ENCODE results near the gene EVX2. TPM values are rescaled to one million over a fixed set of nuclear protein-coding genes. Genes with fewer than 3 reads are reported as not detected.

Gene EVX2
- total and polyA plus RNA-seq, 2 of the 4 experiments (the other 2 are of a cell fraction): not detected

- H3K9ac ChIP-seq (ENCODE audit: low read depth, low read length): no peak overlapping the region
- no peaks in the 10 kb centered on the region for H3K79me1 ChIP-seq (ENCODE audit: low read depth in 1 of 2, low read length in 2 of 2)
- no peaks in the 10 kb centered on the region for H3K9me1 ChIP-seq (ENCODE audit: insufficient read depth, low read length)
- BruUV-seq (replicated peaks): no TSS peak
- peaks cover 6% of the 10 kb centered on the region for H3K9me3 ChIP-seq (ENCODE audit: control insufficient read depth, insufficient read depth, low read length)
- no peak overlapping the region for H2BK5ac ChIP-seq (ENCODE audit: low read depth, low read length, poor library complexity, severe bottlenecking)
- no peak overlapping the region for H4K91ac ChIP-seq (ENCODE audit: insufficient read depth, low read depth, low read length)
- H2BK15ac ChIP-seq (ENCODE audit: low read depth, low read length): no peak overlapping the region
- ChIA-PET POLR2A (ENCODE audit: unreplicated experiment) (no interaction called here), CTCF (interaction anchor here (0.7 to 1.0 kb wide), 2 partner anchors 22 to 853 kb away, joined by 3 to 4 read pairs; no protein-coding TSS in a partner anchor)
- H3K4ac ChIP-seq (ENCODE audit: low read depth, low read length): no peak overlapping the region
- ATAC-seq (ENCODE audit: low read depth) (peak; percentile 18; the same call in 1 of the 2 replicates), DNase-seq (no peak)
- no peak overlapping the region for H3K4me3 ChIP-seq (ENCODE audit: insufficient read depth, low read depth, low read length)
- H3K23ac ChIP-seq (ENCODE audit: low read depth, low read length): no peak overlapping the region
- no peak overlapping the region for H2BK120ac ChIP-seq (ENCODE audit: low read depth, low read length)
- peaks cover 95% of the 10 kb centered on the region for H3K27me3 ChIP-seq (ENCODE audit: control insufficient read depth, insufficient read depth, low read length)
- no peaks in the 10 kb centered on the region for H3K36me3 ChIP-seq (ENCODE audit: control insufficient read depth, insufficient read depth, low read length)
- H2AFZ ChIP-seq (replicated peaks; ENCODE audit: low read length, poor library complexity): no peak overlapping the region
- H3K56ac ChIP-seq (ENCODE audit: extremely low read depth, insufficient read depth, low read length): no peak overlapping the region
- in situ Hi-C loops (cut with MboI; ENCODE audit: low sequenced_read_pairs): no loop called here
- H3K18ac ChIP-seq (ENCODE audit: low read depth, low read length): no peak overlapping the region
- H4K8ac ChIP-seq (ENCODE audit: low read depth in 2 of 2, low read length in 2 of 2): no peak overlapping the region
- dilution Hi-C loops (cut with HindIII; ENCODE audit: low sequenced_read_pairs, unreplicated experiment): no loop called here
- no peak overlapping the region for H4K5ac ChIP-seq (ENCODE audit: low read depth, low read length)
- no peak overlapping the region for H3K14ac ChIP-seq (replicated peaks; ENCODE audit: low read depth, low read length)
- intact Hi-C loops (cut with micrococcal nuclease): no loop called here
- H2BK20ac ChIP-seq (ENCODE audit: low read depth, low read length): no peak overlapping the region
- H2AK9ac ChIP-seq (replicated peaks; ENCODE audit: low read depth, low read length, poor library complexity): no peak overlapping the region
- H3K4me2 ChIP-seq (ENCODE audit: low read depth, low read length): peak overlapping the region; percentile 58; the same call in 1 of the 2 replicates
- no peak overlapping the region for H2AK5ac ChIP-seq (ENCODE audit: low read depth, low read length)
- 0% methylated on average over 16 of the region's 56 CpGs; no CpG with 5 or more reads in 1 of the 2 experiments for whole genome bisulfite sequencing, 2 experiments (ENCODE audit: extremely low coverage in 2 of 2, insufficient read length in 1 of 2)
- no peak overlapping the region for H3K27ac ChIP-seq (ENCODE audit: insufficient read depth, low read length)
- no peaks in the 10 kb centered on the region for H3K4me1 ChIP-seq (ENCODE audit: control insufficient read depth, insufficient read depth, low read length)
- H4K20me1 ChIP-seq (ENCODE audit: insufficient read depth, low read length): no peaks in the 10 kb centered on the region
- TF ChIP-seq MAFK (IDR thresholded peaks at IDR 0.05; ENCODE audit: low read depth, low read length) (no peak), NFE2L2 (IDR thresholded peaks at IDR 0.05; ENCODE audit: low read depth, low read length) (no peak), MXI1 (IDR thresholded peaks at IDR 0.05; ENCODE audit: borderline replicate concordance, low read depth, low read length) (no peak), RAD21 (IDR thresholded peaks at IDR 0.05; ENCODE audit: low read length) (no peak), SMC3 (IDR thresholded peaks at IDR 0.05; ENCODE audit: low read depth, low read length) (no peak), BHLHE40 (IDR thresholded peaks at IDR 0.05; ENCODE audit: low read depth, low read length) (no peak), FOS (IDR thresholded peaks at IDR 0.05; ENCODE audit: low read depth, low read length) (no peak), USF2 (IDR thresholded peaks at IDR 0.05; ENCODE audit: low read depth, low read length) (no peak), MAZ (IDR thresholded peaks at IDR 0.05; ENCODE audit: borderline replicate concordance, low read depth, low read length) (no peak), CEBPB (IDR thresholded peaks at IDR 0.05; ENCODE audit: low read depth, low read length) (no peak), RCOR1 (IDR thresholded peaks at IDR 0.05; ENCODE audit: insufficient replicate concordance, low read length) (no peak), POLR2A (IDR thresholded peaks at IDR 0.05; ENCODE audit: low read depth, low read length) (no peak), ELK1 (IDR thresholded peaks at IDR 0.05; ENCODE audit: borderline replicate concordance, low read depth, low read length) (no peak), CHD1 (IDR thresholded peaks at IDR 0.05; ENCODE audit: low read depth, low read length) (no peak), RFX5 (IDR thresholded peaks at IDR 0.05; ENCODE audit: low read depth, low read length) (no peak)
Measured at GRCh38 chr2:176104316-176105077, 20.7 kb upstream of the EVX2 start.

Data from IMR-90 (cell line).